ENCODE measurements around the gene PAFAH1B1. TPM values are rescaled to one million over a fixed set of nuclear protein-coding genes. Genes with fewer than 3 reads are reported as not detected.

PAFAH1B1 gene
- total and polyA plus RNA-seq, 2 donors (not counting 1 experiment from before 2014, with no cell fraction given): 41.4 to 170 TPM

GRCh38 chr17:2563543-2563942 is 29.9 kb upstream of the PAFAH1B1 start:
- Mint-ChIP-seq H3K27ac (no peak overlapping the region), H3K9me3 (ENCODE audit: insufficient read depth) (no peaks in the 10 kb centered on the region), H3K4me3 (no peak overlapping the region), H3K4me1 (no peaks in the 10 kb centered on the region), H3K27me3 (peaks cover 10% of the 10 kb centered on the region)
- ChIA-PET POLR2A (no interaction called here), CTCF (no interaction called here)
- intact Hi-C loops (cut with micrococcal nuclease): no loop called here
- no peak overlapping the region for H2AFZ ChIP-seq (ENCODE audit: insufficient read depth, low read depth, low read length, poor library complexity, severe bottlenecking)
- H3K27me3 ChIP-seq (replicated peaks in 1 of 4; ENCODE audit: control extremely low read depth in 1 of 4, control insufficient read depth in 3 of 4, insufficient read depth in 4 of 4, low read length in 3 of 4): no peaks in the 10 kb centered on the region
- H3K36me3 ChIP-seq (replicated peaks in 1 of 2; ENCODE audit: control extremely low read depth in 1 of 2, control insufficient read depth in 1 of 2, extremely low read depth in 1 of 2, insufficient read depth in 2 of 2, low read length in 1 of 2): no peaks in the 10 kb centered on the region
- DNase-seq: no peak
- H3K4me2 ChIP-seq (replicated peaks; ENCODE audit: low read depth, low read length, poor library complexity, severe bottlenecking): no peak overlapping the region
- no peaks in the 10 kb centered on the region for H3K79me2 ChIP-seq (ENCODE audit: control insufficient read depth, insufficient read depth, low read length)
- peaks cover 0 to 6% (median 5%) of the 10 kb centered on the region in 3 donors for H3K9me3 ChIP-seq (ENCODE audit: control extremely low read depth in 1 of 3, control insufficient read depth in 2 of 3, insufficient read depth in 1 of 3, low read length in 2 of 3)
- H4K20me1 ChIP-seq (ENCODE audit: control insufficient read depth, insufficient read depth, low read length, poor library complexity, severe bottlenecking): no peaks in the 10 kb centered on the region
- H3K4me1 ChIP-seq (ENCODE audit: control insufficient read depth in 2 of 2, insufficient read depth in 2 of 2, low read length in 2 of 2): no peaks in the 10 kb centered on the region
- H3K4me3 ChIP-seq (ENCODE audit: control extremely low read depth in 1 of 5, extremely low read depth in 1 of 5, insufficient read depth in 1 of 5, low read depth in 2 of 5, low read length in 4 of 5): no peak overlapping the region
- TF ChIP-seq, protein P1, sequence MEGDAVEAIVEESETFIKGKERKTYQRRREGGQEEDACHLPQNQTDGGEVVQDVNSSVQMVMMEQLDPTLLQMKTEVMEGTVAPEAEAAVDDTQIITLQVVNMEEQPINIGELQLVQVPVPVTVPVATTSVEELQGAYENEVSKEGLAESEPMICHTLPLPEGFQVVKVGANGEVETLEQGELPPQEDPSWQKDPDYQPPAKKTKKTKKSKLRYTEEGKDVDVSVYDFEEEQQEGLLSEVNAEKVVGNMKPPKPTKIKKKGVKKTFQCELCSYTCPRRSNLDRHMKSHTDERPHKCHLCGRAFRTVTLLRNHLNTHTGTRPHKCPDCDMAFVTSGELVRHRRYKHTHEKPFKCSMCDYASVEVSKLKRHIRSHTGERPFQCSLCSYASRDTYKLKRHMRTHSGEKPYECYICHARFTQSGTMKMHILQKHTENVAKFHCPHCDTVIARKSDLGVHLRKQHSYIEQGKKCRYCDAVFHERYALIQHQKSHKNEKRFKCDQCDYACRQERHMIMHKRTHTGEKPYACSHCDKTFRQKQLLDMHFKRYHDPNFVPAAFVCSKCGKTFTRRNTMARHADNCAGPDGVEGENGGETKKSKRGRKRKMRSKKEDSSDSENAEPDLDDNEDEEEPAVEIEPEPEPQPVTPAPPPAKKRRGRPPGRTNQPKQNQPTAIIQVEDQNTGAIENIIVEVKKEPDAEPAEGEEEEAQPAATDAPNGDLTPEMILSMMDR (IDR thresholded peaks at IDR 0.05): no peak
- no peak for TF ChIP-seq EZH2 (IDR thresholded peaks at IDR 0.05; ENCODE audit: borderline replicate concordance, insufficient read depth, low read depth, low read length, poor library complexity, severe bottlenecking)
- no peak overlapping the region for H3K9ac ChIP-seq (ENCODE audit: low read length)
- no peak for ATAC-seq (ENCODE audit: low read depth)
- WGBS (ENCODE audit: insufficient coverage): no CpG with 5 or more reads among the region's 6 CpGs
- H3K27ac ChIP-seq (ENCODE audit: low read length in 2 of 2): no peak overlapping the region

DNA sequence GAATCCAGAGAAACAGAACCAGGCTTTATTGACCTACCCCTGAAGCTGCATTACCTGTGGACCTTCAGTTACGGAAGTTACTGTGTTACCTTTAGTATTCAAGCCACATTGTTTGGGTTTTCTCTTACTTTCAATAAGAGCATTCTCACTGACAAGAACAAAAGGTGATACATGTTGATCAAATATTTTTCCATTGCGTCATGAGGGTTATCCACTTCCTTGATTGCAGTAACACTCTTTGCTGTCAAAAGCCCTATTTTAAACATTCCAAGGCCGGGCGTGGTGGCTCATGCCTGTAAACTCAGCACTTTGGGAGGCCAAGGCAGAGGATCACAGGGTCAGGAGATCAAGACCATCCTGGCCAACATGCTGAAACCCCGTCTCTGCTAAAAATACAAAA is 28.6 kb upstream of the PAFAH1B1 start:
- WGBS (ENCODE audit: insufficient coverage): 95% methylated on average over 3 of the region's 5 CpGs
- Histone ChIP-seq H3K4me1 (ENCODE audit: control insufficient read depth in 2 of 2, insufficient read depth in 2 of 2, low read length in 2 of 2) (no peaks in the 10 kb centered on the region), H3K9ac (ENCODE audit: low read length) (no peak overlapping the region), H3K4me2 (replicated peaks; ENCODE audit: low read depth, low read length, poor library complexity, severe bottlenecking) (no peak overlapping the region), H3K27me3 (replicated peaks in 1 of 4; ENCODE audit: control extremely low read depth in 1 of 4, control insufficient read depth in 3 of 4, insufficient read depth in 4 of 4, low read length in 3 of 4) (no peaks in the 10 kb centered on the region), H4K20me1 (ENCODE audit: control insufficient read depth, insufficient read depth, low read length, poor library complexity, severe bottlenecking) (no peaks in the 10 kb centered on the region), H3K27ac (ENCODE audit: low read length in 2 of 2) (no peak overlapping the region), H3K4me3 (ENCODE audit: control extremely low read depth in 1 of 5, extremely low read depth in 1 of 5, insufficient read depth in 1 of 5, low read depth in 2 of 5, low read length in 4 of 5) (no peak overlapping the region), H2AFZ (ENCODE audit: insufficient read depth, low read depth, low read length, poor library complexity, severe bottlenecking) (no peak overlapping the region), H3K9me3 (ENCODE audit: control extremely low read depth in 1 of 3, control insufficient read depth in 2 of 3, insufficient read depth in 1 of 3, low read length in 2 of 3) (peaks cover 0 to 6% (median 5%) of the 10 kb centered on the region in 3 donors), H3K79me2 (ENCODE audit: control insufficient read depth, insufficient read depth, low read length) (no peaks in the 10 kb centered on the region), H3K36me3 (replicated peaks in 1 of 2; ENCODE audit: control extremely low read depth in 1 of 2, control insufficient read depth in 1 of 2, extremely low read depth in 1 of 2, insufficient read depth in 2 of 2, low read length in 1 of 2) (no peaks in the 10 kb centered on the region)
- intact Hi-C loops (cut with micrococcal nuclease): no loop called here
- Mint-ChIP-seq H3K27me3 (peaks cover 10% of the 10 kb centered on the region), H3K9me3 (ENCODE audit: insufficient read depth) (no peaks in the 10 kb centered on the region), H3K4me1 (peaks cover 3% of the 10 kb centered on the region), H3K4me3 (no peak overlapping the region), H3K27ac (no peak overlapping the region)
- no peak for DNase-seq
- ChIA-PET CTCF (no interaction called here), POLR2A (no interaction called here)
- TF ChIP-seq, protein P1 (IDR thresholded peaks at IDR 0.05): no peak
- TF ChIP-seq EZH2 (IDR thresholded peaks at IDR 0.05; ENCODE audit: borderline replicate concordance, insufficient read depth, low read depth, low read length, poor library complexity, severe bottlenecking): no peak
- no peak for ATAC-seq (ENCODE audit: low read depth)

Data from B cell (primary cell).